ENCODE results near the gene INSM1. TPM values are rescaled to one million over a fixed set of nuclear protein-coding genes. Genes with fewer than 3 reads are reported as not detected.

The INSM1 gene
- polyA plus RNA-seq, 3 donors: not detected

- WGBS (ENCODE audit: insufficient coverage): 89% methylated on average over 10 of the region's 13 CpGs
- Histone ChIP-seq H3K79me2 (ENCODE audit: insufficient read depth, low read length) (no peaks in the 10 kb centered on the region), H3K4me3 (replicated peaks in 1 of 3; ENCODE audit: low read depth in 2 of 3, low read length in 3 of 3) (no peak overlapping the region), H3K4me2 (replicated peaks; ENCODE audit: extremely low read depth, low read length, poor library complexity, severe bottlenecking) (no peak overlapping the region), H3K36me3 (replicated peaks in 1 of 2; ENCODE audit: control insufficient read depth in 1 of 2, insufficient read depth in 2 of 2, low read length in 2 of 2) (peaks cover 26 to 84% of the 10 kb centered on the region in 2 donors), H3K27me3 (ENCODE audit: control insufficient read depth in 2 of 2, insufficient read depth in 2 of 2, low read length in 2 of 2) (no peaks in the 10 kb centered on the region), H3K27ac (ENCODE audit: low read depth in 1 of 2, low read length in 2 of 2) (no peak overlapping the region), H4K20me1 (ENCODE audit: insufficient read depth, low read length) (no peaks in the 10 kb centered on the region), H3K9ac (ENCODE audit: insufficient read depth, low read length, poor library complexity, severe bottlenecking) (no peak overlapping the region), H2AFZ (ENCODE audit: insufficient read depth, low read depth, low read length, poor library complexity, severe bottlenecking) (no peak overlapping the region), H3K4me1 (ENCODE audit: control insufficient read depth in 1 of 2, insufficient read depth in 2 of 2, low read length in 2 of 2) (peaks cover 4 to 9% of the 10 kb centered on the region in 2 donors), H3K9me3 (replicated peaks in 1 of 2; ENCODE audit: control insufficient read depth in 1 of 2, insufficient read depth in 1 of 2, low read length in 2 of 2) (no peaks in the 10 kb centered on the region)
- Mint-ChIP-seq H3K4me1 (peaks cover 16% of the 10 kb centered on the region), H3K9me3 (no peaks in the 10 kb centered on the region), H3K36me3 (peaks cover 70 to 86% of the 10 kb centered on the region in 2 donors), H3K27ac (peak overlapping the region in 3 of 7 donors; percentile 13 to 55 (median 23)), H3K4me3 (no peak overlapping the region), H3K27me3 (ENCODE audit: low read depth in 3 of 3) (no peaks in the 10 kb centered on the region)
- peak in 2 of 3 donors; percentile 3 to 21 for DNase-seq
- no peak for TF ChIP-seq CTCF (IDR thresholded peaks at IDR 0.05)
- intact Hi-C loops (cut with micrococcal nuclease): loop anchor here in 1 of 2 donors (10.0 kb wide), 1 partner anchor 315 kb away; no protein-coding TSS in a partner anchor
Observed at GRCh38 chr20:20399531-20400500, 31.9 kb downstream of the INSM1 start.

- H3K9me3 ChIP-seq (replicated peaks in 1 of 2; ENCODE audit: control insufficient read depth in 1 of 2, insufficient read depth in 1 of 2, low read length in 2 of 2): no peaks in the 10 kb centered on the region
- peaks cover 11% of the 10 kb centered on the region for H3K4me1 Mint-ChIP-seq
- no peak overlapping the region for H3K9ac ChIP-seq (ENCODE audit: insufficient read depth, low read length, poor library complexity, severe bottlenecking)
- H3K27me3 Mint-ChIP-seq (ENCODE audit: low read depth in 3 of 3): no peaks in the 10 kb centered on the region
- intact Hi-C loops (cut with micrococcal nuclease): loop anchor here in 1 of 2 donors (10.0 kb wide), 1 partner anchor 317 kb away; no protein-coding TSS in a partner anchor
- no peak overlapping the region for H2AFZ ChIP-seq (ENCODE audit: insufficient read depth, low read depth, low read length, poor library complexity, severe bottlenecking)
- H3K36me3 ChIP-seq (replicated peaks in 1 of 2; ENCODE audit: control insufficient read depth in 1 of 2, insufficient read depth in 2 of 2, low read length in 2 of 2): peaks cover 19 to 85% of the 10 kb centered on the region in 2 donors
- no peak for TF ChIP-seq CTCF (IDR thresholded peaks at IDR 0.05)
- H3K4me1 ChIP-seq (ENCODE audit: control insufficient read depth in 1 of 2, insufficient read depth in 2 of 2, low read length in 2 of 2): peaks cover 0 to 5% of the 10 kb centered on the region in 2 donors
- H3K36me3 Mint-ChIP-seq: peaks cover 71 to 83% of the 10 kb centered on the region in 2 donors
- no CpG with 5 or more reads among the region's 3 CpGs for WGBS (ENCODE audit: insufficient coverage)
- no peaks in the 10 kb centered on the region for H4K20me1 ChIP-seq (ENCODE audit: insufficient read depth, low read length)
- H3K4me3 Mint-ChIP-seq: no peak overlapping the region
- peak overlapping the region in 2 of 7 donors; percentile 10 to 20 for H3K27ac Mint-ChIP-seq
- no peak overlapping the region for H3K4me3 ChIP-seq (replicated peaks in 1 of 3; ENCODE audit: low read depth in 2 of 3, low read length in 3 of 3)
- no peak overlapping the region for H3K27ac ChIP-seq (ENCODE audit: low read depth in 1 of 2, low read length in 2 of 2)
- DNase-seq: no peak
- no peaks in the 10 kb centered on the region for H3K27me3 ChIP-seq (ENCODE audit: control insufficient read depth in 2 of 2, insufficient read depth in 2 of 2, low read length in 2 of 2)
- H3K9me3 Mint-ChIP-seq: no peaks in the 10 kb centered on the region
- no peak overlapping the region for H3K4me2 ChIP-seq (replicated peaks; ENCODE audit: extremely low read depth, low read length, poor library complexity, severe bottlenecking)
- H3K79me2 ChIP-seq (ENCODE audit: insufficient read depth, low read length): no peaks in the 10 kb centered on the region
Observed at GRCh38 chr20:20401991-20402390, 34.1 kb downstream of the INSM1 start.
